ENCODE data around the gene TUBB6. TPM values are rescaled to one million over a fixed set of nuclear protein-coding genes. Genes with fewer than 3 reads are reported as not detected.

TUBB6 gene
- total and polyA plus RNA-seq, 10 of the 15 experiments (the other 5 are each of a cell fraction or from before 2014, with no cell fraction given): 27.4 to 262 (median 82.5) TPM

DNA sequence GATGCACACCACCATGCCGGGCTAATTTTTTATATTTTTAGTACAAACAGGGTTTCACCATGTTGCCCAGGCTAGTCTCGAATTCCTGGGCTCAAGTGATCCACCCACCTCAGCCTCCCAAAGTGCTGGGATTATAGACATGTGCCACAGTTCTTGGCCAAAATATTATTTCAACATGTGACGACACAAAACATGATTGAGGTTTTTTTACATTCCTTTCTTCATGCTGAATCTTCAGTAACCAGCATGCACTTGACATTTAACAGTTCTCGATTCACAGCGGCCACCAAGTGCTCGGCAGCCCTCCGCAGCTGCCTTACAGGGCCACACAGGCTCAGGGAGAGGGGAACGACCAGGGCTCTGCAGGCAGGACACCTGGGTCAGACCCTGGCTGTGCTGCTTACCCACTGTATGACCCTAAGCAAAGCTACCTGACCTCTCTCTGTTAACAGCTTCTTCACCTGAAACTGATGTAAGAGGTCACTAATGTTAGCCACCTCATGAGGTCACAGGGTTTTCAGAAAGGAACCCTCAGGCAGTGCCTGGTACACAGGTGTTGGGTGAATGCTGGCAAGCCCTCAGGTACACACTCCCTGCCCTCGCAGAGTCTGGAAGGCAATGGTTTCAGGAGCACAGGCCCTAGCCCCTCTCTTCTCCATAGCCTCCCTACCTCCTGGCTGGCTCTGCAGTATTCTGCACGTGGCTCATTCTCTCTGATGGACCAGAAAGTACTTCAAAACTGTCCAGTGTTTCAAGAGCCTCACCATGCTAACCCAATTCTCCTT is 25.7 kb downstream of the TUBB6 start:
- ATAC-seq (no peak), DNase-seq (ENCODE audit: low read depth, low spot score) (no peak), FAIRE-seq (no peak)
- no peaks in the 10 kb centered on the region for H3K27me3 ChIP-seq (replicated peaks in 1 of 2; ENCODE audit: control insufficient read depth in 2 of 2, insufficient read depth in 2 of 2, low read length in 1 of 2)
- H3K4me1 ChIP-seq (ENCODE audit: control insufficient read depth, insufficient read depth, low read length): no peaks in the 10 kb centered on the region
- H4K20me1 ChIP-seq (ENCODE audit: control insufficient read depth, insufficient read depth): no peaks in the 10 kb centered on the region; the same call in 1 of the 2 replicates
- BruUV-seq (replicated peaks): no TSS peak
- 89% methylated on average over 10 of the region's 10 CpGs for WGBS (ENCODE audit: insufficient coverage, insufficient replicate concordance, low lambda C conversion rate, missing lambda C conversion rate)
- ChIA-PET POLR2A (no interaction called here), RAD21 (ENCODE audit: unreplicated experiment) (no interaction called here), SMC1A (ENCODE audit: uncharacterized antibody, unreplicated experiment) (no interaction called here), CTCF (no interaction called here)
- H3K9ac ChIP-seq (ENCODE audit: control insufficient read depth, insufficient read depth, low read length): no peak overlapping the region
- TF ChIP-seq RUNX3 (IDR thresholded peaks at IDR 0.05; ENCODE audit: low read length) (no peak), SMAD1 (IDR thresholded peaks at IDR 0.05; ENCODE audit: low read depth, partially characterized antibody) (no peak)
- H3K79me2 ChIP-seq (ENCODE audit: control insufficient read depth, insufficient read depth, low read length): no peaks in the 10 kb centered on the region
- H3K9me3 ChIP-seq (replicated peaks; ENCODE audit: control insufficient read depth, insufficient read depth, low read length): no peaks in the 10 kb centered on the region
- H3K4me3 ChIP-seq: no peak overlapping the region
- intact Hi-C loops (cut with micrococcal nuclease; ENCODE audit: unreplicated experiment) (no loop called here), in situ Hi-C loops (cut with MboI) (no loop called here)
- peaks cover 11 to 22% of the 10 kb centered on the region in 2 experiments; a peak in 3 of 4 replicates for H3K36me3 ChIP-seq (ENCODE audit: control insufficient read depth in 2 of 2, insufficient read depth in 2 of 2, low read length in 1 of 2)
- no peak overlapping the region for H3K27ac ChIP-seq (ENCODE audit: control insufficient read depth, insufficient read depth)
- no peak overlapping the region for H3K4me2 ChIP-seq (ENCODE audit: control insufficient read depth, insufficient read depth)
- no peak overlapping the region for H2AFZ ChIP-seq (ENCODE audit: control insufficient read depth, low read depth, low read length)

DNA sequence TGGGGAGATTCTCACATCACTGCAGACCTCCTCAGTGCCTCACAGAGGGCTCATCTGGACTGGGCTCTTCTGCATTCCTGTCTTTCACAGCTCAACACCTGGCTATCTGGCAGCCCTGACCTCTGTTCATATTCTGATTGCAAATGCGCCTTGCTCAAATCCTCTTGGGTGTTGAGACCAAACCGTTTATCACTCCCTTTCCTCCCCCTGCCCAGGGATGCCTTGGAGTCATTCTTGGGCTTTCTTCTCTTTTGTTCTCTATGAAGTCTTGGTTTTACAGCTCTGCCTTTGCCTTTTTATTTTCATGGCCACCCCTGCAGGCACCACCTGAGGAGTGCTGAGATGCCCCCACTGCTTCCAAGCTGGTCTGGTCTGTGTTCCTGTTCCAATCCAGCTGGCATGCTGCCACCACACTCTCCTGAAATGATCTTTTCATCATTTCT is 26.3 kb downstream of the TUBB6 start:
- H3K36me3 ChIP-seq (ENCODE audit: control insufficient read depth in 2 of 2, insufficient read depth in 2 of 2, low read length in 1 of 2): peaks cover 7 to 18% of the 10 kb centered on the region in 2 experiments; a peak in 3 of 4 replicates
- H3K4me1 ChIP-seq (ENCODE audit: control insufficient read depth, insufficient read depth, low read length): no peaks in the 10 kb centered on the region
- ATAC-seq (no peak), FAIRE-seq (no peak), DNase-seq (ENCODE audit: low read depth, low spot score) (no peak)
- POLR2A ChIA-PET: interaction anchor here (0.6 kb wide), 1 partner anchor 38 kb away, joined by 3 read pairs; no protein-coding TSS in a partner anchor
- H3K9ac ChIP-seq (ENCODE audit: control insufficient read depth, insufficient read depth, low read length): no peak overlapping the region
- intact Hi-C loops (cut with micrococcal nuclease; ENCODE audit: unreplicated experiment): no loop called here
- no peaks in the 10 kb centered on the region; the same call in 1 of the 2 replicates for H4K20me1 ChIP-seq (ENCODE audit: control insufficient read depth, insufficient read depth)
- H3K9me3 ChIP-seq (replicated peaks; ENCODE audit: control insufficient read depth, insufficient read depth, low read length): no peaks in the 10 kb centered on the region
- H3K4me2 ChIP-seq (ENCODE audit: control insufficient read depth, insufficient read depth): no peak overlapping the region
- in situ Hi-C loops (cut with MboI): no loop called here
- no peaks in the 10 kb centered on the region for H3K79me2 ChIP-seq (ENCODE audit: control insufficient read depth, insufficient read depth, low read length)
- H3K27ac ChIP-seq (ENCODE audit: control insufficient read depth, insufficient read depth): no peak overlapping the region
- CTCF ChIA-PET: no interaction called here
- RAD21 ChIA-PET (ENCODE audit: unreplicated experiment): no interaction called here
- H3K27me3 ChIP-seq (replicated peaks in 1 of 2; ENCODE audit: control insufficient read depth in 2 of 2, insufficient read depth in 2 of 2, low read length in 1 of 2): no peaks in the 10 kb centered on the region
- SMC1A ChIA-PET (ENCODE audit: uncharacterized antibody, unreplicated experiment): no interaction called here
- no peak overlapping the region for H3K4me3 ChIP-seq
- H2AFZ ChIP-seq (ENCODE audit: control insufficient read depth, low read depth, low read length): no peak overlapping the region
- TF ChIP-seq CREB1 (IDR thresholded peaks at IDR 0.05; ENCODE audit: low read depth): no peak
- TF ChIP-seq, protein P1, sequence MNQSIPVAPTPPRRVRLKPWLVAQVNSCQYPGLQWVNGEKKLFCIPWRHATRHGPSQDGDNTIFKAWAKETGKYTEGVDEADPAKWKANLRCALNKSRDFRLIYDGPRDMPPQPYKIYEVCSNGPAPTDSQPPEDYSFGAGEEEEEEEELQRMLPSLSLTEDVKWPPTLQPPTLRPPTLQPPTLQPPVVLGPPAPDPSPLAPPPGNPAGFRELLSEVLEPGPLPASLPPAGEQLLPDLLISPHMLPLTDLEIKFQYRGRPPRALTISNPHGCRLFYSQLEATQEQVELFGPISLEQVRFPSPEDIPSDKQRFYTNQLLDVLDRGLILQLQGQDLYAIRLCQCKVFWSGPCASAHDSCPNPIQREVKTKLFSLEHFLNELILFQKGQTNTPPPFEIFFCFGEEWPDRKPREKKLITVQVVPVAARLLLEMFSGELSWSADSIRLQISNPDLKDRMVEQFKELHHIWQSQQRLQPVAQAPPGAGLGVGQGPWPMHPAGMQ (IDR thresholded peaks at IDR 0.05; ENCODE audit: borderline replicate concordance): no peak
- TF ChIP-seq PAX5 (IDR thresholded peaks at IDR 0.05; ENCODE audit: borderline replicate concordance, low read depth, low read length): no peak
- TF ChIP-seq NR2C2 (IDR thresholded peaks at IDR 0.05; ENCODE audit: borderline replicate concordance, control insufficient read depth, insufficient read length, low read depth): no peak
- TF ChIP-seq, protein P2, sequence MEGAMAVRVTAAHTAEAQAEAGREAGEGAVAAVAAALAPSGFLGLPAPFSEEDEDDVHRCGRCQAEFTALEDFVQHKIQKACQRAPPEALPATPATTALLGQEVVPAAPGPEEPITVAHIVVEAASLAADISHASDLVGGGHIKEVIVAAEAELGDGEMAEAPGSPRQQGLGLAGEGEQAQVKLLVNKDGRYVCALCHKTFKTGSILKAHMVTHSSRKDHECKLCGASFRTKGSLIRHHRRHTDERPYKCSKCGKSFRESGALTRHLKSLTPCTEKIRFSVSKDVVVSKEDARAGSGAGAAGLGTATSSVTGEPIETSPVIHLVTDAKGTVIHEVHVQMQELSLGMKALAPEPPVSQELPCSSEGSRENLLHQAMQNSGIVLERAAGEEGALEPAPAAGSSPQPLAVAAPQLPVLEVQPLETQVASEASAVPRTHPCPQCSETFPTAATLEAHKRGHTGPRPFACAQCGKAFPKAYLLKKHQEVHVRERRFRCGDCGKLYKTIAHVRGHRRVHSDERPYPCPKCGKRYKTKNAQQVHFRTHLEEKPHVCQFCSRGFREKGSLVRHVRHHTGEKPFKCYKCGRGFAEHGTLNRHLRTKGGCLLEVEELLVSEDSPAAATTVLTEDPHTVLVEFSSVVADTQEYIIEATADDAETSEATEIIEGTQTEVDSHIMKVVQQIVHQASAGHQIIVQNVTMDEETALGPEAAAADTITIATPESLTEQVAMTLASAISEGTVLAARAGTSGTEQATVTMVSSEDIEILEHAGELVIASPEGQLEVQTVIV (IDR thresholded peaks at IDR 0.05; ENCODE audit: borderline replicate concordance, partially characterized antibody): no peak
- TF ChIP-seq EP300 (IDR thresholded peaks at IDR 0.05; ENCODE audit: borderline replicate concordance in 1 of 2, control insufficient read depth in 1 of 2, low read depth in 2 of 2, low read length in 2 of 2): no peak
- no TSS peak for BruUV-seq (replicated peaks)
- WGBS (ENCODE audit: insufficient coverage, insufficient replicate concordance, low lambda C conversion rate, missing lambda C conversion rate): 91% methylated on average over 2 of the region's 2 CpGs
